Uterus (tissue), 2 donors: ENCODE measurements around the gene CBFA2T2.

Source experiments
- POLR2A ChIP-seq, 2 donors: fragments of 450-650 bp; IDR thresholded peaks; one replicate each; pipeline ENCODE4 v1.6.1; 2016; ENCODE audit warnings: antibody characterized with exemption in 2 of 2, mild to moderate bottlenecking in 1 of 2, moderate library complexity in 1 of 2
- TF ChIP-seq, protein P1 (sequence below), 4 experiments: fragments of 200-600 bp in 2 of 4; fragments of 450-650 bp in 2 of 4; sonication (generic) in 2 of 4; IDR thresholded peaks; one replicate each; pipeline ENCODE4 v1.5.1; 2016 to 2019; ENCODE audit warnings: antibody characterized with exemption in 4 of 4, mild to moderate bottlenecking in 2 of 4, moderate library complexity in 1 of 4

- no peak for TF ChIP-seq POLR2A (IDR thresholded peaks at IDR 0.05)
- TF ChIP-seq, protein P1, sequence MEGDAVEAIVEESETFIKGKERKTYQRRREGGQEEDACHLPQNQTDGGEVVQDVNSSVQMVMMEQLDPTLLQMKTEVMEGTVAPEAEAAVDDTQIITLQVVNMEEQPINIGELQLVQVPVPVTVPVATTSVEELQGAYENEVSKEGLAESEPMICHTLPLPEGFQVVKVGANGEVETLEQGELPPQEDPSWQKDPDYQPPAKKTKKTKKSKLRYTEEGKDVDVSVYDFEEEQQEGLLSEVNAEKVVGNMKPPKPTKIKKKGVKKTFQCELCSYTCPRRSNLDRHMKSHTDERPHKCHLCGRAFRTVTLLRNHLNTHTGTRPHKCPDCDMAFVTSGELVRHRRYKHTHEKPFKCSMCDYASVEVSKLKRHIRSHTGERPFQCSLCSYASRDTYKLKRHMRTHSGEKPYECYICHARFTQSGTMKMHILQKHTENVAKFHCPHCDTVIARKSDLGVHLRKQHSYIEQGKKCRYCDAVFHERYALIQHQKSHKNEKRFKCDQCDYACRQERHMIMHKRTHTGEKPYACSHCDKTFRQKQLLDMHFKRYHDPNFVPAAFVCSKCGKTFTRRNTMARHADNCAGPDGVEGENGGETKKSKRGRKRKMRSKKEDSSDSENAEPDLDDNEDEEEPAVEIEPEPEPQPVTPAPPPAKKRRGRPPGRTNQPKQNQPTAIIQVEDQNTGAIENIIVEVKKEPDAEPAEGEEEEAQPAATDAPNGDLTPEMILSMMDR (IDR thresholded peaks at IDR 0.05) = no peak
These were observed 111.1 kb downstream of the CBFA2T2 start for GRCh38 chr20:33600981-33601380.
